SIG-M5 treated with dmso at 0.1 percent for 504 hours (cell line): ENCODE data around the gene PRH2.
A peak's percentile ranks its signal among the peaks of the same experiment; 100 is the strongest.

Source experiments
- DNase-seq: peaks from one replicate; lab custom pipeline; 2025; ENCODE audit not compliant: unreplicated experiment; lab: John Stamatoyannopoulos, UW

Gene PRH2

DNA sequence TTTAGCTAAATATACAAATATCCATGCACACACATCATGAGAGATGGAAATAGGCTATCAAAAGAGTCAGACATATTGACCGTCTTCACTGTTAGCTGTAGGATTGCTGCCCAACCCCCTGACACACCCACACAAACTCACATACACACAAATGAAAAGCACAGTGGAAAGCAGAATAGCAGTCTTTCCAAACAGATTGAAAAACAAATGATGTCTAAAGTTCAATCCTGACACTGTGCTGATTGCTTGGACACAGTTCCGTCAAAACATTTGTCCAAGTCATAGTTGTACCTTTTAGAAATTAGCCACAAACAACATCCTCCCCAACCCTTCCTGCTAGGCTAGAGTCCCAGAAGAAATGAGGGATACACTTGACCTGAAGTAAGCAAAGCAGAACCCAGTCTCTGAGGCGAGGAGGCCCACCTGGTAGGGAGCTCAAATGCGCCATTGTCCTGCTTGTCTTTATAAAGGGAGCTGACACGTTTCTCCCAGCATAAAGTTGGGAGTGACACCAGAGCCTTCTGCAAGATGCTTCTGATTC, at the start of gene PRH2:
Gene PRH2, plus strand, starts transcription at position 491 of the 541 bp plus-strand sequence. Its CDS starts 38 bp downstream, at position 529.
- DNase-seq, result no peak

DNA sequence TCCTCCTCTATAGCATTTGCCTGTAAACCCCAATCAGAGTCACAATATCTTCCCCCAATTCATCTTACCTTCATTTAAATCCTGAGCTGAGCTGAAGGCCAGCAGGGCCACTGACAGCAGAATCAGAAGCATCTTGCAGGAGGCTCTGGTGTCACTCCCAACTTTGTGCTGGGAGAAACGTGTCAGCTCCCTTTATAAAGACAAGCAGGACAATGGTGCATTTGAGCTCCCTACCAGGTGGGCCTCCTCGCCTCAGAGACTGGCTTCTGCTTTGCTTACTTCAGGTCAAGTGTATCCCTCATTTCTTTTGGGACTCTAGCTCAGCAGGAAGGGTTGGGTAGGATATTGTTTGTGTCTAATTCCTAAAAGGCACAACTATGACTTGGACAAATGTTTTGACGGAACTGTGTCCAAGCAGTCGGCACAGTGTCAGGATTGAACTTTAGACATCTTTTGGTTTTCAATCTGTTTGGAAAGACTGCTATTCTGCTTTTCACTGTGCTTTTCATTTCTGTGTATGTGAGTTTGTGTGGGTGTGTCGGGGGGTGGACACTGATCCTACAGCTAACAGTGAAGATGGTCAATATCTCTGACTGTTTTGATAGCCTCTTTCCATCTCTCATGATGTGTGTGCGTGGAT, 44.8 kb upstream of the PRH2 start, which contains the start of gene PRH1:
Gene PRH1, minus strand, starts transcription at position 170 of the 640 bp plus-strand sequence. Its CDS starts 38 bp downstream, at position 132.
- DNase-seq, result no peak

DNA sequence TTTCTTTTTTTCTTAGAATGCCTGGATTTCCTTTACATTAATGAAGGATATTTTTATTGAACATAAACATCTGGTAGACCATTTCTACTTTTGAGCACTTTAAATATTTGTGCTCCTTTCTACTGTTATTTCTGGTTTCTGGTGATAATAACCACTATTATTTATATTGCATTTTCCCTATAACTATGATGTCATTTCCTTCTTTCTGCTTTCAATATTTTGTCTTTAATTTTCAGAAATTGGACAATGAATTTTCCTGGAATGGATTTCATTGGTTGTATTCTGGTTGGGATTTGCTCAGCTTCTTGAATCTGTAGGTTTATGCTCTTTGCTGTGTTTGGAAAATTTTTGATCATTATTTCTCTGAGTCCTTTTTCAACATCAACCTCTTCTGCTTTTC, 39.8 kb upstream of the PRH2 start:
- no peak for DNase-seq

DNA sequence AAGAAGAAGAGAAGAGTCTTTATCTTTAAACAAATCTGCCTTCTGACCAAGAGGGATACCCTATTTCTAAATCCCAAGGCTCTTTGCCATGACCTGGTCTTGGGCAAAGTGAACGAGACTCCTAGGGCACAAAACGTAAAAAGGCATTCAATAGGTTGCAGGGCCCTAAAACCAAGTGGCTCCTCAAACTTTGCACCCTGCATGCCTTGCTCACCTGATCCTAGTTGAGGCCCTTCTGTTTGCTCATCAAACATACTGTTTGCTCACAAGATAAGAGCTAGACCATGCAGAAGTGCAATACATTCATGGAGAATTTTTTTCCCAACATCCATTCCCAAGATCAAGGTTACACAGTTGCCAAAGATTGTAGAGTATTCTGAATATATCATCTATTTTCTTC, 37.1 kb upstream of the PRH2 start:
- no peak for DNase-seq

DNA sequence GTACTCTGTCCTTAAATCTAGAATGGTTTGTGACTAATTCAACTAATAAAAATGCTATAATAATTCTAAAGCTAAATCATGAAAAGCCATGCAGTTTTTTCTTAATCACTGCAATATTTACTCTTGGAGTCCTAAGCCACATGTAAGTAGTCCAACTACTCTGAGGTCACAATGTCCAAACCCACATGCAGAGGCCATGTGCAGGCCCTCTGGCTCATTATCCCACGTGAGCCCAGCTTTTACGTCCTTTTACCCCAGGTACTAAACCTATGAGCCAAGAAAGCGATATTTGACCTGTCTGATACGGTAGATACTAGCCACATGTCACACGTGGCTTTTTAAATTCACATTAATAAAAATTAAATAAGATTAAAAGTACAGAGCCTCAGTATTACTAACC, 32.2 kb upstream of the PRH2 start:
- no peak for DNase-seq

DNA sequence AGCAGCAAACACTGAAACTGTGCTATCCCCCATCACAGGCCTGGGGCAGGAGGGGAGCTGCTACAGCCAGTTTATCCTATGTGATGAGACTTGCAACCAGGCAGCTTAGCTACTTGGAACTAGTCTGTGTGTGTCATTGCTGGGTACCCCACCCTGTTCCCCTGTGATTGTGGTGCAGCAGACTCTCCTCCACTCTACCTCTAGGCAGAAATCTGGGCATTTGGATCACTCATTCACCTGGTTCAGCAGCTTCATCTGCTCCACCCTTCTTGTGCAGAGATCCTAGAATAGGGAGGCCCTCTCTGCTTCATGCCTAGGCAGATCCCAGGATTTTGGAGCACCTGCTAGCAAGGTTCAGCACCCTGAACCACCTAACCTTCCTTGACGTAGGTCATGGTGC, 28.5 kb upstream of the PRH2 start:
- no peak for DNase-seq

DNA sequence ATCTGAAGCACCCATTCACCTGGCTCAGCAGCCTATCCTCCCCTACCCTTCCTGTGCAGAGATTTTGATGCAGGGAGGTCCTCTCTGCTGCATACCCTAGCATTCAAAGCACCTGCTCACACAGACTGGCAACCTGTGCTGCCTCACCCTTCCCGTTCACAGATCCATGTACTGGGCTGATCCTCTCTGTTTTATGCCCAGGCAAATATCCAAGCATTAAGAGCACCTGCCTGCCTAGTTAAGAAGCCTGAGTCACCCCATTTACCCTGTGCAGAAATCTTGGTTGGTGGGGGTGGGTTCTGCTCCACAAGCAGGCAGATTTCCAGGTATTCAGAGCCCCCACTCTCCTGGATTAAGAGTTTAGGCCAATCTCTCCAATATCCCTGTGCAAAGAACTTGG, 28.1 kb upstream of the PRH2 start:
- no peak for DNase-seq

DNA sequence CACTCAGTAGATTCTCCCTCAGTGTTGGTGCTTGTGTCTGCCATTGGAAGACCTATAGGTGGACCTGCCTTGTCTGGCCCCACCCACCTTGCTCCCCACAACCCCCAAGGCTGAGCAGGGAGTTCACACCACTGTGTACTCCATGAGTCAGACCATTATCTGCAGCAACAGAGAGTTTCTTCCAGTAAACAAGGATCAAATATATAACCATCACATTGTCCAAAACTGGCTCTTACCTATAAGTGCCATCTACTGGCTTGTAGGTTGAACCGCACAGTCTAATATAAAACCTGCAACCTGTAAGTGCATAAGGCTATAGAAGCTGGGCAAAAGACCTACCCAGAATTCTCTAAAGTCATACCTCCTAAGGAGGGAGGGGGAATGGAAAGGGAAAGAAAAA, 27.6 kb upstream of the PRH2 start:
- DNase-seq, result no peak

DNA sequence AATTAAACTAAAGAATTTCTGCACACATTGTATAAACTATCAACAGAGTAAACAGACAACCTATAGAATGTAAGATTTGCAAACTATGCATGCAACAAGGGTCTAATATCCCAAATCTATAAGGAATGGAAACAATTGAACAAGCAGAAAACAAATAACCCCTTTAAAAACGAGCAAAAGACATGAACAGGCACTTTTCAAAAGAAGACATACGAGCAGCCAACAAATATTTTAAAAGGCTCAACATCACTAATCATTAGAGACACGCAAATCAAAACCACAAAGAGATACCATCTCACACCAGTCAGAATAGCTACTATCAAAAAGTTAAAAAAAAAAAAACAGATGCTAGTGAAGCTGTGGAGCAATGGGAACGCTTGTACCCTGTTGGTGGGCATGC, 24.4 kb upstream of the PRH2 start:
- no peak for DNase-seq

DNA sequence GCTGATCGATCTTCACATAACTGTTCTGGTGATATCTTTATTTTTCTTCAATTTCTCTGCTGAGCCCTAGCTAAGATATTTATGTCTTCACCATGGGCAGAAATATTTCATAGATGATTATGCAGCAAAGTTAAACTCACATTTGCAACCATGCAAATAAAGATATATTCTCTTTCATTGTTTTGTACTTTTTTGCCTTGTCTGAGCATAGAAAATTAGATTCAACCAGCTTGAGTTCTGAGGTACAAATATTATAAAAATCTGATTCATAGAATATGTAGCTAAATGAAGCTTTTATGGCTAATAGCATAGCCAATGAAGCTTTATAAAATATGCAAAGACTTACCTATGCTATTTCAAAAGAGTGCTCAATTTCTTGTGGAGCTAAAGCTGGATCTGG, 19.6 kb upstream of the PRH2 start, which contains the start of gene TAS2R13:
Gene TAS2R13, minus strand, starts transcription at position 101 of the 400 bp plus-strand sequence. CDS start 264 bp downstream, outside the sequence.
- no peak for DNase-seq

DNA sequence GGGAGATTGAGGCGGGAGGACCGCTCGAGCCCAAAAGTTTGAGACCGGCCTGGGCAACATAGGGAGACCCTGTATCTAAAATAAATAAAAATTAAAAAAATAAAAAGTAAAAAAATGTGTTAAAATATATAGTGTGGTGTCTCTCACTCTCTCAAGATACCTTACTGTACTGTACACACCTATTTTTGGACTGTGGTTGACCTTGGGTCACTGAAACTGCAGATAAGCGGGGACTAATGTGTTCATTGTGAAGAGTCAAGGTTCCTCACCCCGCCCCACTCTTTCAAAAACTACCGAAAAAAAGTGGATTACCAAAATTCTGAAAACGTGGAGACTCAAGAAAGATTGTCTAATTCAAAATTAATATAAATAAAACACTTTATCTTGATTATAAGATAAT, 18.7 kb upstream of the PRH2 start:
- DNase-seq, result no peak

DNA sequence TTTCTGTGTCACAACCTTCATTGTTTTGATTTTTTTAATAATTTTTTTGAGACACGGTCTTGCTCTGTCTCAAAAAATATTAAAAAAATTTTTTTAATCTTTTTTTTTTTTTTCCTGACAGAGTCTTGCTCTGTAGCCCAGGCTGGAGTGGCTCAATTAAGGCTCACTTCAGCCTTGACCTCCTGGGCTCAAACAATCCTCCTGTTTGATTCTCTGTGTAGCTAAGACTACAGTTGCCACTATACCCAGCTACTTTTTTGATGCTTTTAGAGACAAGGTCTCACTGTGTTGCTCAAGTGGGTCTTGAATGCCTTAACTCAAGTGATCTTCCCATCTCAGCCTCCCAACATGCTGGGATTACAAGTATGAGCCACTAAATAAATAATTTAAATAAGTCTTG, 9.2 kb upstream of the PRH2 start:
- DNase-seq, result no peak

DNA sequence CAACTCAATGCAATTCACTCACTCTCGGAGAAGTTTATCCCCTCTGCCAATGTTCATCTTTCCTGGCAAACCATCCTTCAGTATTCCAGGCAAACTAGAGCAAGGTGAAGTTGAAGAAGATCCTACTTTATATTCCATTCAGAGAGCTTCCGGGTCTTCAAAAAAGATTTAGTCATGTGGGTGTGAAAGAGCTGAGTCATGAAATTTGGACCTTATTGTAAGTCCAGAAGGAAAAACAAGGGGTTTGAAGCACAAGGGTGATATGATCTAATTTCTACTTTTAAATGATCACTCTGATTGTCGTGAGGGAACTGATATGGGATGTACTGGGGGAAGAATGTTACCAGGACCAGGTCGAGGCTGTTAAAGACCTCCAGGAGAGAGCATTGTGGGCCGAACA, 2.8 kb upstream of the PRH2 start:
- DNase-seq, result no peak

DNA sequence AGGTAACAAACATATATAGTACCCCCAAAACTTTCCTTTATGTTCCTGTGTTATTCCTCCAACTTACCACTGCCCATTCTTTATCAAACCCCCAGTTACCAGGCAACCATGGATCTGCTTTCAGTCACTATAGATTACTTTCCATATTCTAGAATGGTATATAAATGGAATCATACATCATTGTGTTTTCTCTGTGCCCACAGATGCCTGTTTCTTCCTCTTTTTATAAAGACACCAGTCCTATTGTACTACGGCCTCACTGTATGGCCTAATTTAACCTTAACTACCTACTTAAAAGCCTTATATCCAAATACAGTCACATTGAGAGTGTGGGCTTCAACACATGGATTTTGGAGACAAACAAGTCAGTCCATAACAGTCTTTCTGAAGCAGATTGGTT, 7.5 kb downstream of the PRH2 start:
- DNase-seq, result peak; percentile 3

DNA sequence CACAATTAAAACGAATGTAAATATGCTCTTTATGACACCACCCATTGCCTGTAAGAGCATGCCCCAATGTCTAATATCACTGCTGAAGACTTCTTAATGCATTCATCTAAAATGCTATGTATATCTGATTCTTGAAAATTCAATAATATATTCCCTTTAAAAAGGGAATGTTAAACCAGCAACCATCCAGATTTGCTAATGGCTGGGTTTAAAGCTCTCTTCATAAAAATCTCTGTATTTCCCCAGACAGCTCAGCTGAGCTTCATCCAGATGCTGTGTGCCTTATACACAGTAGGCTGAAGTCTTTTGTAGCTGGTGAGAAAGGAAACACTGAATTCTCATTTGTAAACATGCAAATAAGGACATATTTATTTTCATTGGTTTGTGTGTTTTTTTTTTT, 10.1 kb downstream of the PRH2 start, which contains the start of gene TAS2R14:
Gene TAS2R14, minus strand, starts transcription at position 101 of the 400 bp plus-strand sequence. Its CDS starts 56 bp downstream, at position 45.
- DNase-seq, result no peak

DNA sequence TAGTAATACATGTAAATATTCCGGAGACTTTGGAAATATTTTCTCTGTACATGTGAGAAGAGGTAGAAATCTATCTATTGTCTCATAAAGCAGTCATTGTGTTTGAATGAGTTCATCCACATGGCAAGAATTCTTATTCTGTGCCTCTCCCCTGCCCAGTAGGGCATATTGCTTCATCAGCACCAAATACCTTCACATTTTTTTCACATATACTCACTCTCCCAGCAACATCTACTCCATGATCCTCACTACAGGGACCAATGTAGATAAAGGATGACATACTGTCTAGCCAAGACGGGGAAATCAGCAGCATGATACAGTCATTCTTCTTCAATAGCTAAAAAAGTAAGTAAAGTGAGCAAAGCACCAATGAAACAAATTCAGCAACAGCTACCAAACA, 11.4 kb downstream of the PRH2 start:
- no peak for DNase-seq

DNA sequence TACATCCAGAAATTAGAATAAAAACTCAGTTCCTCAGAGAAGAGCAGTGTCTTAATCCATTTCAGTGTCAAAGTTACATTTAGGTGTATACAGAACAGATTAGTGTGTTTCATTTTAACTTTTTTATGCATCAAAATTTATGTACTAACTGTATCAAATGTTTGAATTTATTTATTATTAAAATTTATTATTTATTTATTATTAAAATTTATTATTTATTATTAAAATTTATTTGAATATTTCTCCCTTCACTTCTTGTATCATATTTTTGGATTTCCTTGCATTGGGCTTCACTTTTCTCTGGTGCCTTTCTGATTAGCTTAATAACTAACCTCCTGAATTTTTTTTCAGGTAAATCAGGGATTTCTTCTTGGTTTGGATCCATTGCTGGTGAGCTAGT, 12.3 kb downstream of the PRH2 start:
- no peak for DNase-seq

DNA sequence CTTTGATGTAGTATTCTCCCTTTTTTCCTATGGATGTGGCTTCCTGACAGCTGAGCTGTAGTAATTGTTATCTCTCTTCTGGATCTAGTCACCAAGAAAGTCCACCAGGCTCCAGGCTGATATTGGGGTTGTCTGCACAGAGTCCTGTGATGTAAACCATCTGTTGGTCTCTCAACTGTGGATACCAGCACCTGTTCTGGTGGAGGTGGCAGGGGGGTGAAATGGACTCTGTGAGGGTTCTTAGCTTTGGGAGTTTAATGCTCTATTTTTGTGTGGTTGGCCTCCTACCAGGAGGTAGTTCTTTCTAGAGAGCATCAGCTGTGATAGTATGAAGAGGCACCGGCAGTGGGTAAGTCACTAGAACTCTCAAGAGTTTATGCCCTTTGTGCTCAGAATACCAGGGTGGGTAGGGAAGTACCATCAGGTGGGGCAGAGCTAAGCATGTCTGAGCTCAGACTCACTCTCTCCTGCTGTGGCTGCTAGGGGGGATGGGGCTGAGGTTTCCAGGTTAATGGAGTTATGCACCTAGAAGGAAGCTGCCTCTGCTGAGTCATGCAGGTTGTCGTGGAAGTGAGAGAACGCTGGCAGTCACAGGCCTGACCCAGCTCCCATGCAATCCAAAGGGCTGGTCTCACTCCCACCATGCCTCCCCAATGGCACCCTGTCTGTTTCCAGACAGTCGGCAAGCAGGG, 13.0 kb downstream of the PRH2 start:
- no peak for DNase-seq

DNA sequence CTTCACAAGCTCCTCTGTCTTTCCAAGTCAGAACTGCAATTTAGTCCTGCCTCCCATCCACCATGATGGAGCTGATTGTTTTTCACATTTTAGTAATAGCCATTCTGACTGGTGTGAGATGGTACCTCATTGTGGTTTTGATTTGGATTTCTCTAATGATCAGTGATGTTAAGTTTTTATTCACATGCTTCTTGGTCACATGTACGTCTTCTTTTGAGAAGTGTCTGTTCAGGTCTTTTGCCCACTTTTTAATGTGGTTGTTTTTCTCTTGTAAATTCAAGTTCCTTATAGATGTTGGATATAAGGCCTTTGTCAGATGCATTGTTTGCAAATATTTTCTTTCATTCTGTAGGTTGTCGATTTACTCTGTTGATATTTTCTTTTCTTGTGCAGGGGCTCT, 14.1 kb downstream of the PRH2 start:
- no peak for DNase-seq

DNA sequence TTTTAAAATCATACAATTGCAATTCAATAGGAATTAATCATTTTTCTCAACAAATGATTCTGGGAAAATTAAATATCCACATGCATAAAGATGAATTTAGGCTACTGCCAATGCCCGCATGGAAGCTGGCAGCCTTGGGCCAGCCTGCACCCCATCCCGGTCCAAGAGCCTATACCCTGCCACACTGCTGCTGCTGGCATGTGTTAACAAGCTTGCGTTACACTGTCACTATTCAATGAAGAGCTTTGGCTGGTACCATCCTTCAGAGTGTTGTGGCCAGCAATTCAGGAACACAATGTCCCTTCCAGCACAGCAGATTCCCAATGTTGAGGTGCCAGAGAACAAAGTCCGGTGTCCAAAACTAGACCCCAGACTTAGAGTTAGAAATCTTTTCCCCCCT, 23.6 kb downstream of the PRH2 start:
- no peak for DNase-seq

DNA sequence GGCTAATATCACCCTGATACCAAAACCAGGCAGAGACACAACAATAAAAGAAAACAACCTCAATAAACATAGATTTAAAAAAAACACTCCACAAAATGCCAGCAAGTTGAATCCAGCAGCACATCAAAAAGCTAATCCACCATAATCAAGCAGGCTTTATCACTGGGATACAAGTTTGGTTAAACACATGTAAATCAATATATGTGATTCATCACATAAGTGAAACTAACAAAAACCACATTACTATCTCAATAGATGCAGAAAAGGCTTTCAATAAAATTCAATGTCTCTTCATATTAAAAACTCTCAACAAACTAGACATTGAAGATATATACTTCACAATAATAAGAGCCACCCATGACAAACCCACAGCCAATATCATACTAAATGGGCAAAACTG, 27.0 kb downstream of the PRH2 start:
- no peak for DNase-seq

DNA sequence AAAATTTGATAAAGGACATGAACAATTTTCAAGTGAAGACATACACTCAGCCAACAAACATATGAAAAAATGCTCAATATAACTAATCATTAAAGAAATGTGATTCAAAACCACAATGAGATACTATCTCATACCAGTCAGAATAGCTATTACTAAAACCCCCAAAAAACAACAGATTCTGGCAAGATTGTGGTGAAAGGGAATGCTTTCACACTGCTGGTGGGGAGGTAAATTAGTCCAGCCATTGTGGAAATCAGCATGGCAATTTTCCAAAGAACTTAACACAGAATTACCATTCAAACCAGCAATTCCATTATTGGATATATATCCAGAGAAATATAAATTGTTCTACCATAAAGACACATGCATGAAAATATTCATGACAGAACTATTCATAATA, 28.7 kb downstream of the PRH2 start:
- no peak for DNase-seq
